ENCODE results near the gene WDR90. TPM values are rescaled to one million over a fixed set of nuclear protein-coding genes. Genes with fewer than 3 reads are reported as not detected.
"Not testable (repeated sequence)": the region's sequence is repeated elsewhere in the genome, so short reads cannot be mapped to it uniquely, and the experiment has no call there.

Gene WDR90
- total RNA-seq, 2 donors from 2014 or later: 40.3 to 47.7 TPM

GRCh38 chr16:704552-705380 is 55.6 kb downstream of the WDR90 start:
- Mint-ChIP-seq H3K9me3 (no peaks in the 10 kb centered on the region), H3K27me3 (ENCODE audit: low read depth) (peaks cover 53% of the 10 kb centered on the region), H3K36me3 (ENCODE audit: insufficient read depth in 2 of 2) (no peaks in the 10 kb centered on the region), H3K4me3 (peak overlapping the region in 1 of 2 donors; percentile 27), H3K4me1 (ENCODE audit: low read depth) (no peaks in the 10 kb centered on the region), H3K27ac (no peak overlapping the region)
- no peak for ATAC-seq (replicated peaks in 1 of 2)
- DNase-seq: no peak

- Mint-ChIP-seq H3K9me3 (no peaks in the 10 kb centered on the region), H3K4me1 (ENCODE audit: low read depth) (no peaks in the 10 kb centered on the region), H3K27me3 (ENCODE audit: low read depth) (peaks cover 53% of the 10 kb centered on the region), H3K4me3 (no peak within 1 kb of the TSS), H3K36me3 (ENCODE audit: insufficient read depth in 2 of 2) (no peaks in the 10 kb centered on the region), H3K27ac (no peak within 1 kb of the TSS)
- DNase-seq (no peak), ATAC-seq (replicated peaks in 1 of 2) (no peak)
Observed at GRCh38 chr16:705431-706188, 56.4 kb downstream of the WDR90 start, which contains the start of gene FBXL16. Gene FBXL16 (minus strand): TSS chr16:705801. CDS start chr16:697405, 8,396 bp downstream.

GRCh38 chr16:706189-707061 is 57.3 kb downstream of the WDR90 start:
- Mint-ChIP-seq H3K9me3 (no peaks in the 10 kb centered on the region), H3K4me3 (no peak overlapping the region), H3K36me3 (ENCODE audit: insufficient read depth in 2 of 2) (no peaks in the 10 kb centered on the region), H3K4me1 (ENCODE audit: low read depth) (no peaks in the 10 kb centered on the region), H3K27ac (no peak overlapping the region), H3K27me3 (ENCODE audit: low read depth) (peaks cover 49% of the 10 kb centered on the region)
- ATAC-seq (replicated peaks in 1 of 2) (no peak), DNase-seq (no peak)

GRCh38 chr16:707062-707538 is 57.9 kb downstream of the WDR90 start:
- H3K27me3 Mint-ChIP-seq (ENCODE audit: low read depth): peaks cover 42% of the 10 kb centered on the region
- no peak for ATAC-seq (replicated peaks in 1 of 2)
- no peaks in the 10 kb centered on the region for H3K9me3 Mint-ChIP-seq
- no peak overlapping the region for H3K4me3 Mint-ChIP-seq
- H3K36me3 Mint-ChIP-seq (ENCODE audit: insufficient read depth in 2 of 2): no peaks in the 10 kb centered on the region
- no peak overlapping the region for H3K27ac Mint-ChIP-seq
- no peaks in the 10 kb centered on the region for H3K4me1 Mint-ChIP-seq (ENCODE audit: low read depth)
- no peak for DNase-seq

GRCh38 chr16:708019-708418 is 58.9 kb downstream of the WDR90 start:
- no peaks in the 10 kb centered on the region for H3K9me3 Mint-ChIP-seq
- peaks cover 4% of the 10 kb centered on the region for H3K4me1 Mint-ChIP-seq (ENCODE audit: low read depth)
- DNase-seq (no peak), ATAC-seq (replicated peaks in 1 of 2) (no peak)
- H3K27me3 Mint-ChIP-seq (ENCODE audit: low read depth): peaks cover 39% of the 10 kb centered on the region
- no peaks in the 10 kb centered on the region for H3K36me3 Mint-ChIP-seq (ENCODE audit: insufficient read depth in 2 of 2)
- no peak overlapping the region for H3K27ac Mint-ChIP-seq
- no peak overlapping the region for H3K4me3 Mint-ChIP-seq

- H3K36me3 Mint-ChIP-seq (ENCODE audit: insufficient read depth in 2 of 2): no peaks in the 10 kb centered on the region
- H3K27ac Mint-ChIP-seq: no peak overlapping the region
- H3K4me3 Mint-ChIP-seq: no peak overlapping the region
- DNase-seq: no peak
- no peak for ATAC-seq (replicated peaks in 1 of 2)
- no peaks in the 10 kb centered on the region for H3K9me3 Mint-ChIP-seq
- H3K27me3 Mint-ChIP-seq (ENCODE audit: low read depth): peaks cover 37% of the 10 kb centered on the region
- H3K4me1 Mint-ChIP-seq (ENCODE audit: low read depth): peaks cover 4% of the 10 kb centered on the region
Observed at GRCh38 chr16:708959-709358, 59.8 kb downstream of the WDR90 start.

- Mint-ChIP-seq H3K27me3 (ENCODE audit: low read depth) (peaks cover 31% of the 10 kb centered on the region), H3K27ac (no peak overlapping the region), H3K4me3 (no peak overlapping the region), H3K9me3 (no peaks in the 10 kb centered on the region), H3K36me3 (ENCODE audit: insufficient read depth in 2 of 2) (no peaks in the 10 kb centered on the region), H3K4me1 (ENCODE audit: low read depth) (peaks cover 4% of the 10 kb centered on the region)
- DNase-seq (no peak), ATAC-seq (replicated peaks in 1 of 2) (no peak)
Observed at GRCh38 chr16:709566-710499, 60.7 kb downstream of the WDR90 start.

GRCh38 chr16:710500-711075 is 61.4 kb downstream of the WDR90 start:
- Mint-ChIP-seq H3K27ac (no peak overlapping the region), H3K9me3 (no peaks in the 10 kb centered on the region), H3K36me3 (ENCODE audit: insufficient read depth in 2 of 2) (no peaks in the 10 kb centered on the region), H3K4me3 (no peak overlapping the region), H3K27me3 (ENCODE audit: low read depth) (peaks cover 31% of the 10 kb centered on the region), H3K4me1 (ENCODE audit: low read depth) (peaks cover 4% of the 10 kb centered on the region)
- ATAC-seq (replicated peaks in 1 of 2) (no peak), DNase-seq (no peak)

- Mint-ChIP-seq H3K36me3 (ENCODE audit: insufficient read depth in 2 of 2) (no peaks in the 10 kb centered on the region), H3K4me1 (ENCODE audit: low read depth) (peaks cover 4% of the 10 kb centered on the region), H3K4me3 (no peak overlapping the region), H3K27me3 (ENCODE audit: low read depth) (peaks cover 31% of the 10 kb centered on the region), H3K27ac (no peak overlapping the region), H3K9me3 (no peaks in the 10 kb centered on the region)
- DNase-seq: no peak
- no peak for ATAC-seq (replicated peaks in 1 of 2)
Observed at GRCh38 chr16:711084-711483, 61.9 kb downstream of the WDR90 start.

- H3K27ac Mint-ChIP-seq: no peak overlapping the region
- no peak overlapping the region for H3K4me3 Mint-ChIP-seq
- H3K36me3 Mint-ChIP-seq (ENCODE audit: insufficient read depth in 2 of 2): no peaks in the 10 kb centered on the region
- peaks cover 10% of the 10 kb centered on the region for H3K4me1 Mint-ChIP-seq (ENCODE audit: low read depth)
- peak; percentile 63 to 67 for ATAC-seq (replicated peaks in 1 of 2)
- peak; percentile 86 to 90 for DNase-seq
- H3K9me3 Mint-ChIP-seq: no peaks in the 10 kb centered on the region
- H3K27me3 Mint-ChIP-seq (ENCODE audit: low read depth): peaks cover 26% of the 10 kb centered on the region
Observed at GRCh38 chr16:711548-712320, 62.6 kb downstream of the WDR90 start.

GRCh38 chr16:712740-713250 is 63.6 kb downstream of the WDR90 start:
- H3K36me3 Mint-ChIP-seq (ENCODE audit: insufficient read depth in 2 of 2); H3K4me3 Mint-ChIP-seq; H3K9me3 Mint-ChIP-seq; H3K4me1 Mint-ChIP-seq (ENCODE audit: low read depth); H3K27ac Mint-ChIP-seq; ATAC-seq (replicated peaks in 1 of 2): not testable (repeated sequence)
- peaks cover 15% of the 10 kb centered on the region for H3K27me3 Mint-ChIP-seq (ENCODE audit: low read depth)
- DNase-seq: peak; percentile 70 to 74
